ENCODE measurements around the gene TRIM14.
A peak's percentile ranks its signal among the peaks of the same experiment; 100 is the strongest.
"Not testable (repeated sequence)": the region's sequence is repeated elsewhere in the genome, so short reads cannot be mapped to it uniquely, and the experiment has no call there.

The TRIM14 gene

GRCh38 chr9:98043915-98044314 lies 75.1 kb downstream of the TRIM14 start:
- no peak for DNase-seq

GRCh38 chr9:98040212-98040611 lies 78.8 kb downstream of the TRIM14 start:
- DNase-seq = no peak

GRCh38 chr9:98039607-98040017 lies 79.4 kb downstream of the TRIM14 start:
- no peak for DNase-seq

- no peak for DNase-seq
Measured at GRCh38 chr9:98038958-98039357, 80.1 kb downstream of the TRIM14 start.

GRCh38 chr9:98037357-98037756 lies 81.7 kb downstream of the TRIM14 start:
- no peak for DNase-seq

- peak; percentile 83 for DNase-seq
Measured at GRCh38 chr9:98034593-98035546, 84.2 kb downstream of the TRIM14 start.

- no peak for DNase-seq
Measured at GRCh38 chr9:98031935-98032334, 87.1 kb downstream of the TRIM14 start.

GRCh38 chr9:98031169-98031568 lies 87.9 kb downstream of the TRIM14 start:
- no peak for DNase-seq

GRCh38 chr9:98024702-98025101 lies 94.3 kb downstream of the TRIM14 start:
- no peak for DNase-seq

- DNase-seq = no peak
Measured at GRCh38 chr9:98022447-98022846, 96.6 kb downstream of the TRIM14 start.

GRCh38 chr9:98021306-98022040 lies 97.5 kb downstream of the TRIM14 start:
- no peak for DNase-seq

- DNase-seq = no peak
Measured at GRCh38 chr9:98020476-98021145, 98.4 kb downstream of the TRIM14 start.

- DNase-seq = not testable (repeated sequence)
Measured at GRCh38 chr9:98019869-98020268, 99.2 kb downstream of the TRIM14 start.
